Measurements from ENCODE around the gene DSCAML1. TPM values are rescaled to one million over a fixed set of nuclear protein-coding genes. Genes with fewer than 3 reads are reported as not detected.

Gene DSCAML1
- total and polyA plus RNA-seq, 2 of the 8 experiments (the other 6 are each of a cell fraction or from before 2014, with no cell fraction given), result 0.19 to 0.24 TPM

DNA sequence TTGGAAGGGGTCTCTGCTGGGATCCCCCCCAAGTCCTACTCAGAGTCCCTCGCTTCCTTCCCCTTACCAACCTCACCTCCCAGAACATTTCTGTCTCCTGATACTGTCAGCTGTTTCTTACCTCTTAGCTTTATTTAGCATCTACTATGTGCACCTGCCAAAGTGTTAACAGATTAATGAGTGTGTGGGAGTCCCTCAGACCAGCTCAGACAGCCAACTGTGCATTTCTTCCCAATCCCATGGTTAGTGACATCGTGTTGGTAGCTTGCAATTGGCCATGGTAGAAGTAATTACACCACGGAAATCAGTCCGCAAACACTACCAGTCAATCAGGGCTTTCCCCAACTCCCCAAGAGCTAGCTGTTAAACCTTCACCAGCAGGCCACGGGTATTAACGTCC, 150.6 kb downstream of the DSCAML1 start:
- FAIRE-seq, result no peak
- H2AFZ ChIP-seq (ENCODE audit: low read length), result no peak overlapping the region
- no peak overlapping the region for H3K18ac ChIP-seq (ENCODE audit: extremely low read depth, low read length)
- H2BK20ac ChIP-seq (ENCODE audit: low read length), result no peak overlapping the region
- no peak overlapping the region for H2BK120ac ChIP-seq (replicated peaks; ENCODE audit: low read depth, low read length)
- no peak for DNase-seq (ENCODE audit: low read depth in 1 of 2, low spot score in 2 of 2)
- 73% methylated on average over 6 of the region's 6 CpGs; no CpG with 5 or more reads in 1 of the 2 experiments for WGBS, 2 experiments (ENCODE audit: extremely low coverage in 1 of 2, insufficient coverage in 1 of 2, insufficient read length in 1 of 2, insufficient replicate concordance in 2 of 2, low coverage in 1 of 2, low lambda C conversion rate in 2 of 2, missing lambda C conversion rate in 1 of 2)
- H3K14ac ChIP-seq (ENCODE audit: insufficient read length), result no peak overlapping the region
- no peaks in the 10 kb centered on the region; the same call in 1 of the 2 replicates for H3K23me2 ChIP-seq (ENCODE audit: low read depth, low read length)
- H2BK15ac ChIP-seq (ENCODE audit: low read length), result no peak overlapping the region
- TF ChIP-seq FOSL1 (IDR thresholded peaks at IDR 0.05; ENCODE audit: insufficient read depth, low read depth, low read length) (no peak), ASH2L (IDR thresholded peaks at IDR 0.05; ENCODE audit: low read length) (no peak), CTBP2 (IDR thresholded peaks at IDR 0.05; ENCODE audit: borderline replicate concordance, insufficient read depth, insufficient read length, low read length) (no peak)
- TF ChIP-seq, protein P1, sequence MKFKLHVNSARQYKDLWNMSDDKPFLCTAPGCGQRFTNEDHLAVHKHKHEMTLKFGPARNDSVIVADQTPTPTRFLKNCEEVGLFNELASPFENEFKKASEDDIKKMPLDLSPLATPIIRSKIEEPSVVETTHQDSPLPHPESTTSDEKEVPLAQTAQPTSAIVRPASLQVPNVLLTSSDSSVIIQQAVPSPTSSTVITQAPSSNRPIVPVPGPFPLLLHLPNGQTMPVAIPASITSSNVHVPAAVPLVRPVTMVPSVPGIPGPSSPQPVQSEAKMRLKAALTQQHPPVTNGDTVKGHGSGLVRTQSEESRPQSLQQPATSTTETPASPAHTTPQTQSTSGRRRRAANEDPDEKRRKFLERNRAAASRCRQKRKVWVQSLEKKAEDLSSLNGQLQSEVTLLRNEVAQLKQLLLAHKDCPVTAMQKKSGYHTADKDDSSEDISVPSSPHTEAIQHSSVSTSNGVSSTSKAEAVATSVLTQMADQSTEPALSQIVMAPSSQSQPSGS (IDR thresholded peaks at IDR 0.05; ENCODE audit: low read length), result no peak
- ChIA-PET CTCF (ENCODE audit: partially characterized antibody) (interaction anchor here (1.0 to 2.1 kb wide), 5 partner anchors 10 to 203 kb away, joined by 3 to 7 read pairs (median 6); no protein-coding TSS in a partner anchor), POLR2A (ENCODE audit: partially characterized antibody) (no interaction called here)
- no peaks in the 10 kb centered on the region for H3K79me2 ChIP-seq (ENCODE audit: control insufficient read depth in 1 of 2, insufficient read depth in 2 of 2, low read length in 2 of 2)
- H3K27ac ChIP-seq (ENCODE audit: low read depth, low read length), result no peak overlapping the region
- H3K36me3 ChIP-seq (ENCODE audit: control insufficient read depth in 2 of 4, insufficient read depth in 4 of 4, low read length in 3 of 4), result no peaks in the 10 kb centered on the region
- H4K91ac ChIP-seq (replicated peaks; ENCODE audit: insufficient read length, low read length), result no peak overlapping the region
- no peak overlapping the region for H3K4me3 ChIP-seq (ENCODE audit: extremely low read depth in 1 of 4, insufficient read depth in 2 of 4, low read depth in 3 of 4, low read length in 4 of 4)
- no peak overlapping the region for H3K4ac ChIP-seq (replicated peaks; ENCODE audit: insufficient read length, low read depth, low read length)
- H3K4me2 ChIP-seq (ENCODE audit: insufficient read depth in 1 of 2, low read depth in 2 of 2, low read length in 2 of 2), result no peak overlapping the region
- H3K9ac ChIP-seq (replicated peaks in 1 of 4; ENCODE audit: extremely low read depth in 1 of 4, low read depth in 3 of 4, low read length in 3 of 4), result no peak overlapping the region
- no peak overlapping the region for H2BK5ac ChIP-seq (ENCODE audit: low read depth, low read length)
- no peak overlapping the region for H4K8ac ChIP-seq (ENCODE audit: extremely low read depth, insufficient read depth, low read length)
- no peak overlapping the region for H3K23ac ChIP-seq (ENCODE audit: insufficient read length)
- no peak overlapping the region for H2BK12ac ChIP-seq (ENCODE audit: low read depth, low read length)
- no peak overlapping the region for H2AK5ac ChIP-seq (ENCODE audit: low read depth, low read length)
- H4K5ac ChIP-seq (ENCODE audit: insufficient read length, low read depth, low read length), result no peak overlapping the region
- H3K56ac ChIP-seq (replicated peaks; ENCODE audit: insufficient read length, low read depth, low read length), result no peak overlapping the region
- H3K4me1 ChIP-seq (replicated peaks in 1 of 4; ENCODE audit: control insufficient read depth in 3 of 4, insufficient read depth in 4 of 4, low read length in 3 of 4), result peaks cover 0 to 6% (median 0%) of the 10 kb centered on the region in 4 experiments; a peak in 1 of 7 replicates
- H3K27me3 ChIP-seq (replicated peaks in 1 of 4; ENCODE audit: control insufficient read depth in 3 of 4, extremely low read depth in 1 of 4, insufficient read depth in 3 of 4, low read length in 3 of 4), result no peaks in the 10 kb centered on the region; a peak in 1 of 7 replicates
- H3K79me1 ChIP-seq (ENCODE audit: low read depth, low read length), result no peaks in the 10 kb centered on the region
- no peaks in the 10 kb centered on the region for H3K9me3 ChIP-seq (ENCODE audit: insufficient read depth in 2 of 2, low read depth in 1 of 2, low read length in 1 of 2)
- H4K20me1 ChIP-seq (replicated peaks in 1 of 2; ENCODE audit: control insufficient read depth in 1 of 2, insufficient read depth in 2 of 2, low read length in 2 of 2), result no peaks in the 10 kb centered on the region

Data from H1 (cell line).